Peyer's patch (tissue), 4 donors: ENCODE results near the gene GASK1B.

Source experiments
- POLR2A ChIP-seq, 2 donors: fragments of 450-650 bp; IDR thresholded peaks; one replicate each; pipeline ENCODE4 v1.5.1; 2017; ENCODE audit warnings: antibody characterized with exemption in 2 of 2, mild to moderate bottlenecking in 2 of 2, moderate library complexity in 2 of 2
- TF ChIP-seq, protein P1 (sequence below), 6 experiments: fragments of 450-650 bp in 4 of 6; fragments of 200-600 bp in 2 of 6; sonication (generic) in 1 of 6; IDR thresholded peaks; one replicate each; pipeline ENCODE4 v1.5.1; 2017 to 2019; ENCODE audit warnings: antibody characterized with exemption in 6 of 6, mild to moderate bottlenecking in 3 of 6, moderate library complexity in 1 of 6

DNA sequence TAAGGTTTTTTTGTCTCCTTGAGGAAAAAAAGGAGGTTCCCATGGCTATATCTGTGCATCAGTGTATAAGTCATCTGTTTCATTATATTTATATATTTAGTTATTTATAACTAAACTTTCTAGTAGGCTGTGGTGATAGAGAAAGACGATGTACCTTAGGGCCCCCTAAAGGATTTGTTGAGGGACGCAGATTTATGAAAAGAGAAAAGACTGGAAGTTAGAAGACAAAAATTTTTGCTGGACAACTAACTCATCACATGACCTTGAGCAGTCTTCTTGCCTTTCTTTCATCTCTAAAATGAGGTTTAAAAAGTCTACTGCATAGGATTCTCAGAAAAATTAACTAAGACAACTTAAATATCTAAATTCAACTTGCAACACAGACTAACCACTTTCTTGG is 6.1 kb downstream of the GASK1B start:
- TF ChIP-seq POLR2A (IDR thresholded peaks at IDR 0.05) = no peak
- TF ChIP-seq, protein P1, sequence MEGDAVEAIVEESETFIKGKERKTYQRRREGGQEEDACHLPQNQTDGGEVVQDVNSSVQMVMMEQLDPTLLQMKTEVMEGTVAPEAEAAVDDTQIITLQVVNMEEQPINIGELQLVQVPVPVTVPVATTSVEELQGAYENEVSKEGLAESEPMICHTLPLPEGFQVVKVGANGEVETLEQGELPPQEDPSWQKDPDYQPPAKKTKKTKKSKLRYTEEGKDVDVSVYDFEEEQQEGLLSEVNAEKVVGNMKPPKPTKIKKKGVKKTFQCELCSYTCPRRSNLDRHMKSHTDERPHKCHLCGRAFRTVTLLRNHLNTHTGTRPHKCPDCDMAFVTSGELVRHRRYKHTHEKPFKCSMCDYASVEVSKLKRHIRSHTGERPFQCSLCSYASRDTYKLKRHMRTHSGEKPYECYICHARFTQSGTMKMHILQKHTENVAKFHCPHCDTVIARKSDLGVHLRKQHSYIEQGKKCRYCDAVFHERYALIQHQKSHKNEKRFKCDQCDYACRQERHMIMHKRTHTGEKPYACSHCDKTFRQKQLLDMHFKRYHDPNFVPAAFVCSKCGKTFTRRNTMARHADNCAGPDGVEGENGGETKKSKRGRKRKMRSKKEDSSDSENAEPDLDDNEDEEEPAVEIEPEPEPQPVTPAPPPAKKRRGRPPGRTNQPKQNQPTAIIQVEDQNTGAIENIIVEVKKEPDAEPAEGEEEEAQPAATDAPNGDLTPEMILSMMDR (IDR thresholded peaks at IDR 0.05) = no peak
